Astrocyte (in vitro differentiated cells and primary cell): ENCODE results near the gene ATP5IF1.

Source experiments
- EZH2 ChIP-seq: IDR thresholded peaks from 2 replicates; pipeline ENCODE4 v1.6.1; 2012; ENCODE audit warnings: mild to moderate bottlenecking, low read length, inconsistent platforms; ENCODE audit not compliant: insufficient read depth
- TF ChIP-seq, protein P1 (sequence below): IDR thresholded peaks from 2 replicates; pipeline ENCODE4 v1.5.1; 2011; ENCODE audit warnings: low read depth, mild to moderate bottlenecking, inconsistent platforms, low read length, moderate library complexity; ENCODE audit not compliant: insufficient read depth

DNA sequence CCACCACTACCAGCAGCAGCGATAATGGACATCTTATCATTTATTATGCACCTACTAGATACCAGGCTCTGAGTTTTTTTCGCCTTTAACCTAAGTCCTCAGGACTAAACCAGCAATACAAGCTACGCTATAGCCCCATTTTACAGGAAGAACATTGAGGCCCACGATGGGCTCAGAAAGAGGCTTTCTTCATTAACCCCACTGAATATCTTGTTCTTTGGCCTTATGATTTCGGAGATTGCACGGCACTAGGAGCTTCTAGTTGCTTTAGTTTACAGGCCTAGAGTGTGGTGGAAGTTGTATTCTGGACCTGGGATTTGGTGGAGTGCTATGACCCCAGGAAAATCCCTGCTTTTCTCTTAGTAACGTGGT lies 24.9 kb downstream of the ATP5IF1 start:
- TF ChIP-seq, protein P1, sequence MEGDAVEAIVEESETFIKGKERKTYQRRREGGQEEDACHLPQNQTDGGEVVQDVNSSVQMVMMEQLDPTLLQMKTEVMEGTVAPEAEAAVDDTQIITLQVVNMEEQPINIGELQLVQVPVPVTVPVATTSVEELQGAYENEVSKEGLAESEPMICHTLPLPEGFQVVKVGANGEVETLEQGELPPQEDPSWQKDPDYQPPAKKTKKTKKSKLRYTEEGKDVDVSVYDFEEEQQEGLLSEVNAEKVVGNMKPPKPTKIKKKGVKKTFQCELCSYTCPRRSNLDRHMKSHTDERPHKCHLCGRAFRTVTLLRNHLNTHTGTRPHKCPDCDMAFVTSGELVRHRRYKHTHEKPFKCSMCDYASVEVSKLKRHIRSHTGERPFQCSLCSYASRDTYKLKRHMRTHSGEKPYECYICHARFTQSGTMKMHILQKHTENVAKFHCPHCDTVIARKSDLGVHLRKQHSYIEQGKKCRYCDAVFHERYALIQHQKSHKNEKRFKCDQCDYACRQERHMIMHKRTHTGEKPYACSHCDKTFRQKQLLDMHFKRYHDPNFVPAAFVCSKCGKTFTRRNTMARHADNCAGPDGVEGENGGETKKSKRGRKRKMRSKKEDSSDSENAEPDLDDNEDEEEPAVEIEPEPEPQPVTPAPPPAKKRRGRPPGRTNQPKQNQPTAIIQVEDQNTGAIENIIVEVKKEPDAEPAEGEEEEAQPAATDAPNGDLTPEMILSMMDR: no peak
- TF ChIP-seq EZH2: no peak
